H1 (cell line): ENCODE results near the gene SETD1B. TPM values are rescaled to one million over a fixed set of nuclear protein-coding genes. Genes with fewer than 3 reads are reported as not detected.

ENCODE experiments used
- CTCF ChIA-PET: fragments of 300-600 bp; sonication (Branson Sonifier 250); formaldehyde crosslinking; loops from one replicate; lab custom pipeline; 2021; ENCODE audit not compliant: partially characterized antibody; lab: Charles Lee
- POLR2A ChIA-PET: fragments of 300-600 bp; sonication (Branson Sonifier 250); formaldehyde crosslinking; loops from one replicate; lab custom pipeline; 2021; ENCODE audit warnings: inconsistent platforms; ENCODE audit not compliant: partially characterized antibody; lab: Charles Lee
- DNase-seq, 2 experiments: peaks; one replicate each; pipeline versions ENCODE4 v3.0.0 to v3.0.0-alpha.2; 2010 to 2022; ENCODE audit warnings: low spot score in 2 of 2, low read depth in 1 of 2, mixed read lengths in 1 of 2
- FAIRE-seq: peaks from 2 replicates; lab custom pipeline; 2011; peaks lifted over from hg19 to GRCh38; lab: Jason Lieb, UNC
- H2AFZ ChIP-seq: 2 replicates; pipeline ENCODE4 v1.8.1; 2012; ENCODE audit warnings: low read length, inconsistent platforms
- H2AK5ac ChIP-seq: 2 replicates; pipeline ENCODE4 v1.6.1; 2013; ENCODE audit warnings: low read depth, low read length
- H2BK120ac ChIP-seq: replicated peaks from 2 replicates; pipeline ENCODE3; 2013; ENCODE audit warnings: low read depth, low read length, inconsistent platforms
- H2BK12ac ChIP-seq: 2 replicates; pipeline ENCODE4 v1.6.1; 2013; ENCODE audit warnings: low read depth, low read length
- H2BK15ac ChIP-seq: 2 replicates; pipeline ENCODE4 v1.6.1; 2013; ENCODE audit warnings: low read length
- H2BK20ac ChIP-seq: 2 replicates; pipeline ENCODE4 v1.6.1; 2013; ENCODE audit warnings: low read length
- H2BK5ac ChIP-seq: 2 replicates; pipeline ENCODE4 v1.6.1; 2013; ENCODE audit warnings: low read depth, low read length
- H3K14ac ChIP-seq: 2 replicates; pipeline ENCODE4 v1.6.1; 2013; ENCODE audit warnings: inconsistent platforms; ENCODE audit not compliant: insufficient read length
- H3K18ac ChIP-seq: 2 replicates; pipeline ENCODE4 v1.6.1; 2013; ENCODE audit warnings: low read length; ENCODE audit errors: extremely low read depth
- H3K23ac ChIP-seq: 2 replicates; pipeline ENCODE4 v1.6.1; 2013; ENCODE audit warnings: inconsistent platforms; ENCODE audit not compliant: insufficient read length
- H3K23me2 ChIP-seq: 2 replicates; pipeline ENCODE4 v1.6.1; 2013; ENCODE audit warnings: low read depth, low read length
- H3K27ac ChIP-seq: 2 replicates; pipeline ENCODE4 v1.6.1; 2011; ENCODE audit warnings: low read depth, low read length, inconsistent platforms
- H3K27me3 ChIP-seq, 4 experiments: replicated peaks in 1 of 4; 1 replicate in 1 of 4; 2 replicates in 3 of 4; pipeline versions ENCODE4 v1.6.1 to v1.8.1; 2011 to 2013; ENCODE audit warnings: low read length in 3 of 4, mild to moderate bottlenecking in 3 of 4, inconsistent platforms in 2 of 4, mixed read lengths in 2 of 4, moderate library complexity in 1 of 4; ENCODE audit not compliant: control insufficient read depth in 3 of 4, insufficient read depth in 3 of 4; ENCODE audit errors: extremely low read depth in 1 of 4
- H3K36me3 ChIP-seq, 4 experiments: 2 replicates each; pipeline versions ENCODE4 v1.6.1 to v1.8.1; 2011 to 2013; ENCODE audit warnings: mild to moderate bottlenecking in 4 of 4, low read length in 3 of 4, moderate library complexity in 2 of 4, control low read depth in 1 of 4, inconsistent platforms in 1 of 4; ENCODE audit not compliant: insufficient read depth in 4 of 4, control insufficient read depth in 2 of 4
- H3K4ac ChIP-seq: replicated peaks from 2 replicates; pipeline ENCODE3; 2013; ENCODE audit warnings: low read length, low read depth, mixed read lengths, inconsistent platforms; ENCODE audit not compliant: insufficient read length
- H3K4me1 ChIP-seq, 4 experiments: replicated peaks in 1 of 4; 1 replicate in 1 of 4; 2 replicates in 3 of 4; pipeline versions ENCODE4 v1.6.1 to v1.8.1; 2011 to 2013; ENCODE audit warnings: low read length in 3 of 4, inconsistent platforms in 2 of 4, mixed read lengths in 1 of 4; ENCODE audit not compliant: insufficient read depth in 4 of 4, control insufficient read depth in 3 of 4
- H3K4me2 ChIP-seq, 2 experiments: 2 replicates each; pipeline versions ENCODE4 v1.6.1 to v1.8.1; 2011 to 2013; ENCODE audit warnings: low read depth in 2 of 2, low read length in 2 of 2, control low read depth in 1 of 2, inconsistent platforms in 1 of 2, mild to moderate bottlenecking in 1 of 2; ENCODE audit not compliant: insufficient read depth in 1 of 2
- H3K4me3 ChIP-seq, 4 experiments: fragments of 200-600, 300-600 bp in 1 of 4; sonication (generic), shearing (Covaris generic), sonication (Bioruptor Twin) in 1 of 4; 2 replicates each; pipeline versions ENCODE4 v1.5.1 to v1.8.1; 2011 to 2016; ENCODE audit warnings: low read length in 4 of 4, low read depth in 3 of 4, control low read depth in 2 of 4, inconsistent platforms in 2 of 4, mild to moderate bottlenecking in 2 of 4, mixed read lengths in 1 of 4, moderate library complexity in 1 of 4; ENCODE audit not compliant: insufficient read depth in 2 of 4; ENCODE audit errors: extremely low read depth in 1 of 4
- H3K56ac ChIP-seq: replicated peaks from 2 replicates; pipeline ENCODE3; 2013; ENCODE audit warnings: low read depth, mild to moderate bottlenecking, mixed read lengths, low read length, inconsistent platforms; ENCODE audit not compliant: insufficient read length
- H3K79me1 ChIP-seq: 2 replicates; pipeline ENCODE4 v1.6.1; 2013; ENCODE audit warnings: low read depth, low read length, control low read depth
- H3K79me2 ChIP-seq, 2 experiments: 2 replicates each; pipeline versions ENCODE4 v1.6.1 to v1.8.1; 2012 to 2013; ENCODE audit warnings: low read length in 2 of 2, mild to moderate bottlenecking in 2 of 2, inconsistent platforms in 1 of 2; ENCODE audit not compliant: insufficient read depth in 2 of 2, control insufficient read depth in 1 of 2
- H3K9ac ChIP-seq, 4 experiments: replicated peaks in 1 of 4; 1 replicate in 1 of 4; 2 replicates in 3 of 4; pipeline versions ENCODE4 v1.6.1 to v1.8.1; 2011 to 2013; ENCODE audit warnings: low read depth in 3 of 4, low read length in 3 of 4, control low read depth in 2 of 4, mild to moderate bottlenecking in 2 of 4, moderate library complexity in 2 of 4, inconsistent platforms in 1 of 4; ENCODE audit errors: extremely low read depth in 1 of 4
- H3K9me3 ChIP-seq, 2 experiments: 2 replicates each; pipeline versions ENCODE4 v1.6.1 to v1.8.1; 2012 to 2013; ENCODE audit warnings: mild to moderate bottlenecking in 2 of 2, moderate library complexity in 2 of 2, control low read depth in 1 of 2, inconsistent platforms in 1 of 2, low read depth in 1 of 2, low read length in 1 of 2, mixed read lengths in 1 of 2; ENCODE audit not compliant: insufficient read depth in 2 of 2
- H4K20me1 ChIP-seq, 2 experiments: replicated peaks in 1 of 2; 2 replicates each; pipeline versions ENCODE3 to v1.8.1; 2011 to 2013; ENCODE audit warnings: inconsistent platforms in 2 of 2, low read length in 2 of 2, mild to moderate bottlenecking in 1 of 2; ENCODE audit not compliant: insufficient read depth in 2 of 2, control insufficient read depth in 1 of 2
- H4K5ac ChIP-seq: 2 replicates; pipeline ENCODE4 v1.6.1; 2013; ENCODE audit warnings: low read length, low read depth, mixed read lengths, inconsistent platforms; ENCODE audit not compliant: insufficient read length
- H4K8ac ChIP-seq: 2 replicates; pipeline ENCODE4 v1.8.0; 2013; ENCODE audit warnings: mild to moderate bottlenecking, moderate library complexity, low read length, inconsistent platforms; ENCODE audit not compliant: insufficient read depth; ENCODE audit errors: extremely low read depth
- H4K91ac ChIP-seq: replicated peaks from 2 replicates; pipeline ENCODE3; 2013; ENCODE audit warnings: low read length, mixed read lengths, inconsistent platforms; ENCODE audit not compliant: insufficient read length
- ATF2 ChIP-seq: IDR thresholded peaks from 2 replicates; pipeline ENCODE4 v1.6.1; 2012; ENCODE audit warnings: low read length, inconsistent platforms
- CREB1 ChIP-seq: IDR thresholded peaks from 2 replicates; pipeline ENCODE4 v1.6.1; 2012; ENCODE audit warnings: inconsistent platforms
- GABPA ChIP-seq: IDR thresholded peaks from 2 replicates; pipeline ENCODE4 v1.6.1; 2011; ENCODE audit warnings: mild to moderate bottlenecking, low read length, moderate library complexity, borderline replicate concordance; ENCODE audit not compliant: insufficient read depth
- HDAC6 ChIP-seq: IDR thresholded peaks from one replicate; pipeline ENCODE4 v1.7.1; 2012; ENCODE audit warnings: low read depth, mild to moderate bottlenecking, inconsistent platforms, low read length, moderate library complexity
- WGBS, 2 experiments: shearing (Covaris generic) in 1 of 2; methylation state at CpG; one replicate each; pipeline versions ENCODE4 v1.1.6 to v1.1.7; 2013 to 2015; ENCODE audit warnings: low lambda C conversion rate in 2 of 2, mixed read lengths in 2 of 2, inconsistent platforms in 1 of 2, low coverage in 1 of 2, missing lambda C conversion rate in 1 of 2; ENCODE audit not compliant: insufficient replicate concordance in 2 of 2, insufficient coverage in 1 of 2, insufficient read length in 1 of 2; ENCODE audit errors: extremely low coverage in 1 of 2, missing lambda C conversion rate in 1 of 2; 5-methylcytosine and 5-hydroxymethylcytosine counted together
- polyA plus RNA-seq, 7 experiments: library from polyadenylated mRNA; depleted of rRNA in 3 of 7; stranded (reverse) in 5 of 7; unstranded in 2 of 7; fragments of >200 nt in 5 of 7; fragments of 200-250 nt in 2 of 7; gene quantifications; 1 replicate in 5 of 7; 2 replicates in 1 of 7; 4 replicates in 1 of 7; pipeline versions ENCODE4 v1.2.1 to v1.2.3, GENCODE V29; 2011 to 2013; ENCODE audit warnings: missing spikeins in 2 of 7, mixed read lengths in 2 of 7
- total RNA-seq: library from RNA; stranded (reverse); fragmentation: NEBNext Ultra II Directional; extraction: Animal tissue kit (Norgen Biotek cat#: 25700); gene quantifications from 2 replicates; pipeline ENCODE4 v1.2.1, GENCODE V29; 2021

SETD1B gene
- total and polyA plus RNA-seq, 2 of the 8 experiments (the other 6 are each of a cell fraction or from before 2014, with no cell fraction given): 1.3 to 17.7 TPM

- no peak overlapping the region for H3K4me2 ChIP-seq
- no peak overlapping the region for H3K4me3 ChIP-seq
- no peak overlapping the region for H2AFZ ChIP-seq
- H2BK20ac ChIP-seq: no peak overlapping the region
- H3K9ac ChIP-seq: no peak overlapping the region
- no peak overlapping the region for H2BK15ac ChIP-seq
- DNase-seq: no peak
- no peak overlapping the region for H3K23ac ChIP-seq
- H2AK5ac ChIP-seq: no peak overlapping the region
- no peak for FAIRE-seq
- no peak overlapping the region for H3K56ac ChIP-seq
- H4K20me1 ChIP-seq: peaks cover 0 to 4% of the 10 kb centered on the region in 2 experiments
- no peak overlapping the region for H2BK5ac ChIP-seq
- H3K9me3 ChIP-seq: no peaks in the 10 kb centered on the region
- TF ChIP-seq CREB1 (no peak), GABPA (no peak), ATF2 (no peak), HDAC6 (no peak)
- TF ChIP-seq, all 59 proteins: peak for 0
- H3K79me2 ChIP-seq: no peaks in the 10 kb centered on the region
- no peaks in the 10 kb centered on the region for H3K27me3 ChIP-seq
- no peak overlapping the region for H3K27ac ChIP-seq
- no peak overlapping the region for H2BK12ac ChIP-seq
- CTCF ChIA-PET: interaction anchor here (0.5 to 1.5 kb wide), 3 partner anchors 20 to 353 kb away, joined by 3 to 4 read pairs (median 3); no protein-coding TSS in a partner anchor
- no peak overlapping the region for H3K14ac ChIP-seq
- H3K4me1 ChIP-seq: no peaks in the 10 kb centered on the region
- no peak overlapping the region for H4K5ac ChIP-seq
- WGBS, 2 experiments: 90% methylated on average over 19 of the region's 19 CpGs; no CpG with 5 or more reads in 1 of the 2 experiments
- POLR2A ChIA-PET: interaction anchor here (1.3 to 1.7 kb wide), 2 partner anchors 11 to 30 kb away, joined by 3 read pairs; no protein-coding TSS in a partner anchor
- no peak overlapping the region for H3K18ac ChIP-seq
- H3K79me1 ChIP-seq: no peaks in the 10 kb centered on the region
- peaks cover 3 to 39% (median 14%) of the 10 kb centered on the region in 4 experiments; a peak in 7 of 8 replicates for H3K36me3 ChIP-seq
- no peak overlapping the region for H4K91ac ChIP-seq
- no peak overlapping the region for H2BK120ac ChIP-seq
- H3K23me2 ChIP-seq: no peaks in the 10 kb centered on the region
- H4K8ac ChIP-seq: no peak overlapping the region
- no peak overlapping the region for H3K4ac ChIP-seq
These were observed 27.9 kb downstream of the SETD1B start for GRCh38 chr12:121831571-121832245.
